H1 (cell line): ENCODE results near the gene ACAP1. TPM values are rescaled to one million over a fixed set of nuclear protein-coding genes. Genes with fewer than 3 reads are reported as not detected.

Experiments used
- POU5F1 ChIP-seq: IDR thresholded peaks from 2 replicates; pipeline ENCODE4 v1.6.1; 2011; ENCODE audit warnings: low read depth, mild to moderate bottlenecking, low read length, moderate library complexity
- polyA plus RNA-seq, 7 experiments: library from polyadenylated mRNA; depleted of rRNA in 3 of 7; stranded (reverse) in 5 of 7; unstranded in 2 of 7; fragments of >200 nt in 5 of 7; fragments of 200-250 nt in 2 of 7; gene quantifications; 1 replicate in 5 of 7; 2 replicates in 1 of 7; 4 replicates in 1 of 7; pipeline versions ENCODE4 v1.2.1 to v1.2.3, GENCODE V29; 2011 to 2013; ENCODE audit warnings: missing spikeins in 2 of 7, mixed read lengths in 2 of 7
- total RNA-seq: library from RNA; stranded (reverse); fragmentation: NEBNext Ultra II Directional; extraction: Animal tissue kit (Norgen Biotek cat#: 25700); gene quantifications from 2 replicates; pipeline ENCODE4 v1.2.1, GENCODE V29; 2021

Gene ACAP1
- total and polyA plus RNA-seq, 2 of the 8 experiments (the other 6 are each of a cell fraction or from before 2014, with no cell fraction given): 11.9 to 45.1 TPM

GRCh38 chr17:7289256-7290032 is 46.9 kb upstream of the ACAP1 start (continued):
- TF ChIP-seq POU5F1: no peak
